ENCODE measurements around the gene PRKD2.
A peak's percentile ranks its signal among the peaks of the same experiment; 100 is the strongest.

The PRKD2 gene

DNA sequence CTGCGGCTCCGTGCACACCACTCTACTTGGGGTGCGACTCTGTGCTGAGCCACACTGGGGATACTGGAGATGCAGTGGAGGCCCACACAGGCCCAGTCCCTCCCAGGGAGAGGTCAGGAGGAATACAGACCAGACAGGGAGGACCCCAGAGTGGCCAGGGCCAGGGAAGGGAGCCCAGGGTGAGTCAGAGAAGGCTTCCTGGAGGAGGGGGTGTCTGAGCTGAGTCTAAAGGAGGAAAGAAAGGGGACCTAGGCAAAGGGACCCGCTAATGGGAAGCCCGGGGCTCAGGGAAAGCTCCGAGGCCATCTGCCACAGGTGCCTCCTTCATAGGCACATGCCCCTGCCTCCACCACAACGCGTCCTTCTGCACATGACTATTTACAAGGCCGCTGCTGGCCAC is 13.3 kb upstream of the PRKD2 start:
- Histone ChIP-seq H3K27me3 (replicated peaks; ENCODE audit: control insufficient read depth, insufficient read depth, low read length) (no peaks in the 10 kb centered on the region), H3K9ac (ENCODE audit: low read length) (no peak overlapping the region), H3K36me3 (ENCODE audit: control insufficient read depth, insufficient read depth, low read length, severe bottlenecking) (peaks cover 80% of the 10 kb centered on the region), H3K4me1 (ENCODE audit: control insufficient read depth, insufficient read depth, low read length) (peaks cover 8% of the 10 kb centered on the region), H3K4me3 (ENCODE audit: low read length) (no peak overlapping the region), H3K9me3 (ENCODE audit: control insufficient read depth, low read length) (no peaks in the 10 kb centered on the region)
- DNase-seq (ENCODE audit: low read depth), result no peak

DNA sequence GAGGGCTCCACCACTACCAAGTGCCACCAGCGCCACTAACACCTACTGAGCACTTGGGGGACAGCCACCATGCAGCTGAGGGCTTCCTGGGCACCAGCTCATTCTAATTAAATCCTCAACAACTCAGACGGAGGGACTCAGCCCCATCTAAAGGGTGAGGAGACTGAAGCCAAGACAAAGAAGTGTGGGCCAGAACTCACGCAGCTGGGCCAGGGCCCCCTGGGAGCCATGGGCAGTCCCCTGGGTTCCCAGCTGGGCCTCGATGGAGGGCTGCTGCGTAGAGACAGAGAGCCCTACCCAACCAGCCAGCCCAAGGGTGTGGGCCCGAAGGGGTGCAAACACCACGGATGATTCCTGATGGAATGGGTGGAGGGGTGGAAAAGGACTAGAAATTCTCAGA is 12.8 kb upstream of the PRKD2 start:
- Histone ChIP-seq H3K4me3 (ENCODE audit: low read length) (no peak overlapping the region), H3K4me1 (ENCODE audit: control insufficient read depth, insufficient read depth, low read length) (peaks cover 8% of the 10 kb centered on the region), H3K9me3 (ENCODE audit: control insufficient read depth, low read length) (no peaks in the 10 kb centered on the region), H3K36me3 (ENCODE audit: control insufficient read depth, insufficient read depth, low read length, severe bottlenecking) (peaks cover 84% of the 10 kb centered on the region), H3K27me3 (replicated peaks; ENCODE audit: control insufficient read depth, insufficient read depth, low read length) (no peaks in the 10 kb centered on the region), H3K9ac (ENCODE audit: low read length) (no peak overlapping the region)
- DNase-seq (ENCODE audit: low read depth), result no peak

DNA sequence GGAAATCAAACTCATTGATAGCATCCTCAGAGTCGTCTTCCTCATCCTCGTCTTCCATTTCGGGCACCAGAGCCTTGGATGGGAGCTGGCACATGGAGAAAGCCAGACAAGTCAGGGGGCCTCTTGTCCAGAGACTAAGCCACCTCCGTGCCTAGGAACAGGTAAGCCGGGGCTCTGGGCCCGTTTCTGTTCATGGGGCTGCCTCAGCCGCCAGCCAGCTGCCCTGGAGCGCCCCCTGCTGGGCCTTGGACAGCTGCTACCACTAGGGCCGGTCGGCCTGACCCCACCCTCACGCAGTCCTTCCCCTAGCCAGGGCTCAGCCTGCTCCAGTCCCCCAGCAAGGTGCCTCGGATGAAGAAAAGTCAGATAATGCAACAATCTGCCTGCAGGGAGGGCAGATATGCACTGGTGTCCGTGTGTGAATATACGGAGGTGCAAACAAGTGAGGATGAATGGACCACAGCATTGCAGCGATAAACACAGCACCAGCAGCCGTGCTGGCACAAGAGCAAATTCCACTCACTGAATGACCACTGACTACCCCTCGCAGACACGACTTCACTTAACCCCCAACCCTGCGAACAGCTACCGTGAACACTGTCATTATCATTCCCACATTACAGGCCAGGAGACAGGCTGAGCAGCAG is 11.9 kb upstream of the PRKD2 start:
- no peaks in the 10 kb centered on the region for H3K27me3 ChIP-seq (replicated peaks; ENCODE audit: control insufficient read depth, insufficient read depth, low read length)
- H3K4me1 ChIP-seq (ENCODE audit: control insufficient read depth, insufficient read depth, low read length), result peaks cover 8% of the 10 kb centered on the region
- peak; percentile 80 for DNase-seq (ENCODE audit: low read depth)
- H3K4me3 ChIP-seq (ENCODE audit: low read length), result no peak overlapping the region
- H3K9ac ChIP-seq (ENCODE audit: low read length), result no peak overlapping the region
- H3K36me3 ChIP-seq (ENCODE audit: control insufficient read depth, insufficient read depth, low read length, severe bottlenecking), result peaks cover 86% of the 10 kb centered on the region
- H3K9me3 ChIP-seq (ENCODE audit: control insufficient read depth, low read length), result no peaks in the 10 kb centered on the region

DNA sequence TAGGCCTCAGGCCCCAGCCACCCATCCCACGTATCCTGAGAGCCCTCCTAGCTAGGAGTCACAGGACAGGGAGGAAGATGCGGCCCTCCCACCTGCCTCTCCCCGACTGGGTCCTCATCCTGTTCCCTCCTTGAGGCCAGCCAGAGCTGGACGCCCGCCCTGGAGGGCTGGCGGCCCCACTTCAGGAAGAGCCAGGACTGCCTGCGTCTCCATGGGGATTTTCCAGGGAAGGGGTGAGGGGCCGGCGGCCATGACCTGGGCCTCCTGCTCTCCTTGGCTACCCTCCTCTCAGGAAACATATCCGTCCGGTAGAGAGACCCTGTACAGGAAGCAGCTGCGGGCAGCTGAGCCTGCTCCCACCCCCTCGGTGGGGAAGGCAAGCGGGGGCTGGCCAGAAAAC is 11.3 kb upstream of the PRKD2 start:
- Histone ChIP-seq H3K4me3 (ENCODE audit: low read length) (no peak overlapping the region), H3K9me3 (ENCODE audit: control insufficient read depth, low read length) (no peaks in the 10 kb centered on the region), H3K36me3 (ENCODE audit: control insufficient read depth, insufficient read depth, low read length, severe bottlenecking) (peaks cover 86% of the 10 kb centered on the region), H3K27me3 (replicated peaks; ENCODE audit: control insufficient read depth, insufficient read depth, low read length) (no peaks in the 10 kb centered on the region), H3K4me1 (ENCODE audit: control insufficient read depth, insufficient read depth, low read length) (peaks cover 8% of the 10 kb centered on the region), H3K9ac (ENCODE audit: low read length) (no peak overlapping the region)
- no peak for DNase-seq (ENCODE audit: low read depth)

DNA sequence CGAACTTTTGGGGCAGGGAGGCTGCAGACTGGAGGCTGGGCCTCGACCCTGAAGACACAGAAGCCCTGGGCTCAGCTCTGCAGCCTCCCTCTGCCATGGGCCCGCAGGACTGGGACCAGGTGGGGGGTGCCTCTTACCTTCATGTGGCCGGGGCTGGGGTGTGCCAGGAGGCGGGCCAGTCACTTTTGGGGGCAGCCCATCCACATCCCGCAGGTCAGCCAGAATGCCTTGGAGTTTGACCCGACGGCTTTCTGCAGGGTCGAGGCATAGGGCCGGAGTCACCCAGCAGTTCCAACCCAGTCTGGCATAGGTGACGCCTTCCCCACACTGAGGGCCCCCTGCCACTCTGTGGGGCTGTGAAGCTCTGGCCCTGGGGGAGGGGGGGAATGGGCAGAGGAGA is 10.8 kb upstream of the PRKD2 start:
- H3K9ac ChIP-seq (ENCODE audit: low read length), result no peak overlapping the region
- no peak for DNase-seq (ENCODE audit: low read depth)
- H3K4me3 ChIP-seq (ENCODE audit: low read length), result no peak overlapping the region
- H3K36me3 ChIP-seq (ENCODE audit: control insufficient read depth, insufficient read depth, low read length, severe bottlenecking), result peaks cover 85% of the 10 kb centered on the region
- no peaks in the 10 kb centered on the region for H3K9me3 ChIP-seq (ENCODE audit: control insufficient read depth, low read length)
- peaks cover 8% of the 10 kb centered on the region for H3K4me1 ChIP-seq (ENCODE audit: control insufficient read depth, insufficient read depth, low read length)
- no peaks in the 10 kb centered on the region for H3K27me3 ChIP-seq (replicated peaks; ENCODE audit: control insufficient read depth, insufficient read depth, low read length)

DNA sequence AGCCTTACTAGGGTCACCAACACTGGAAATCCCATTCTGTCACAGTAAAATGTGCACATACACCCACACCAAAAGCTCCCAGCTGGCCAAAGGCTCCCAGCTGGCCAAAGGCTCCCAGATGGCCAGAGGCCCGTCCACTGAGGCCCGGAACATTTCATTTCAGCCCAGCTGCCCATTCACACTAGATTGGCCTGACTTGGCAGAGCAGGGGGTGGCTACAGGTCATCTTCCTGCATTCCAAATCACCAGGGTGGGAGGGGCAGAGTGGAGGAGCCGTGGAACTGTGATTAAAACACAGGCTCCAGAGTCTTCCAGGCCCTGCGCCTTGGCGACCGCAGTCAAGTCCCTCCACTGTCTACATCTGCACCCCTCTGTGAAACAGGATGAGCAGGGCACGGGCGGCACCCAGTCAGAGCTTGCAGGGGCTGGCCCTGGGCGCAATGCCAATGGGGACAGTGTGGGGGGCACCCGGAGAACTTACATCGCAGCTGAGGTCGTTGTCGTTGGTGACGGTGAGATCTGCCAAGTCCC is 10.1 kb upstream of the PRKD2 start:
- Histone ChIP-seq H3K9me3 (ENCODE audit: control insufficient read depth, low read length) (no peaks in the 10 kb centered on the region), H3K9ac (ENCODE audit: low read length) (no peak overlapping the region), H3K27me3 (replicated peaks; ENCODE audit: control insufficient read depth, insufficient read depth, low read length) (no peaks in the 10 kb centered on the region), H3K4me1 (ENCODE audit: control insufficient read depth, insufficient read depth, low read length) (peaks cover 8% of the 10 kb centered on the region), H3K4me3 (ENCODE audit: low read length) (no peak overlapping the region), H3K36me3 (ENCODE audit: control insufficient read depth, insufficient read depth, low read length, severe bottlenecking) (peaks cover 85% of the 10 kb centered on the region)
- no peak for DNase-seq (ENCODE audit: low read depth)

DNA sequence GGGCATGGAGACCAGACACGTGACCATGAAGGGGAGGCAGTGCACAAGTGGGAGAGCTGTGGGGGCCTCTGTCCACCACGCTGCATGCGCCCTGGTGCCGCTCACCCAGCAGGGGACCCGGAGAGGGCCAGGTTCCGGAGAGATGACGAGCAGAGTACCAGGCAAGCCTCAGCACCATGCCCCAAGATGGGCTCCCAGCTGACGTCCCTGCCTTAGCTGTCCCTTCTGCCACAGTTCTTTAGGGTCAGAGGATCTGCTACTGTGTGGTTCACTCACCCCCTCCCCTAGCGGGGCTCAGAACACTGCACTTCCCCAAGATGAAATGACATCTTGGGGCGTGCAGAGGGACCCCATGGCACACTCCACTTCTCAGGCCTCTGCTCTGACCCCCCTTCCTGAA is 9.6 kb upstream of the PRKD2 start:
- H3K36me3 ChIP-seq (ENCODE audit: control insufficient read depth, insufficient read depth, low read length, severe bottlenecking), result peaks cover 87% of the 10 kb centered on the region
- H3K4me1 ChIP-seq (ENCODE audit: control insufficient read depth, insufficient read depth, low read length), result peaks cover 8% of the 10 kb centered on the region
- no peak for DNase-seq (ENCODE audit: low read depth)
- H3K4me3 ChIP-seq (ENCODE audit: low read length), result no peak overlapping the region
- H3K27me3 ChIP-seq (replicated peaks; ENCODE audit: control insufficient read depth, insufficient read depth, low read length), result no peaks in the 10 kb centered on the region
- H3K9me3 ChIP-seq (ENCODE audit: control insufficient read depth, low read length), result no peaks in the 10 kb centered on the region
- no peak overlapping the region for H3K9ac ChIP-seq (ENCODE audit: low read length)

DNA sequence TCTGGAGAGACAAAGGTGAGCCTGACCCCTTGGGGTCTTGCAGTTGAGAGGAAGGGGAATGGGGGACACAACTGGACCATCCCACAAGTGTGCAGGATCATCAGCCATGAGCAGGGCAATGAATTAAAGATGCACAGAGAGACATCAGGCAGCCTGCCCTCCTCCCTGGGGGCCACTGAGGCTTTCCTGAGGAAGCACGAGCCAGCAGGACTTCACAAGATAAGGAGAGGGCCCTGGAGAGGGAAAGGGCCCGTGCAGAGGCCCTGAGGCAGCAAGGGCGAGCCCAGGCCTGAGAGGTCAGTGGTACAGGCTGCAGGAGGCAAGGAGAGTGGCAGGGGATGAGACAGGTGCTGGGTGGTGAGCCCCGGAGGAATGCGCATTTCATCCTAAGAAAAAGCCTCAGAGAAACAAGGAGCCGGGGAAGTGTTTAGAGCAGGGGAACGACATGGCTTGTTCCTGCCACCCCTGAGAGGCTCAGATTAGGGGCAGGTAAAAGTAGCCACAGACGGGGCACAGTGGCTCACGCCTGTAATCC is 9.0 kb upstream of the PRKD2 start:
- Histone ChIP-seq H3K36me3 (ENCODE audit: control insufficient read depth, insufficient read depth, low read length, severe bottlenecking) (peaks cover 91% of the 10 kb centered on the region), H3K4me3 (ENCODE audit: low read length) (no peak overlapping the region), H3K4me1 (ENCODE audit: control insufficient read depth, insufficient read depth, low read length) (peaks cover 2% of the 10 kb centered on the region), H3K9me3 (ENCODE audit: control insufficient read depth, low read length) (no peaks in the 10 kb centered on the region), H3K9ac (ENCODE audit: low read length) (no peak overlapping the region), H3K27me3 (replicated peaks; ENCODE audit: control insufficient read depth, insufficient read depth, low read length) (no peaks in the 10 kb centered on the region)
- DNase-seq (ENCODE audit: low read depth), result no peak

DNA sequence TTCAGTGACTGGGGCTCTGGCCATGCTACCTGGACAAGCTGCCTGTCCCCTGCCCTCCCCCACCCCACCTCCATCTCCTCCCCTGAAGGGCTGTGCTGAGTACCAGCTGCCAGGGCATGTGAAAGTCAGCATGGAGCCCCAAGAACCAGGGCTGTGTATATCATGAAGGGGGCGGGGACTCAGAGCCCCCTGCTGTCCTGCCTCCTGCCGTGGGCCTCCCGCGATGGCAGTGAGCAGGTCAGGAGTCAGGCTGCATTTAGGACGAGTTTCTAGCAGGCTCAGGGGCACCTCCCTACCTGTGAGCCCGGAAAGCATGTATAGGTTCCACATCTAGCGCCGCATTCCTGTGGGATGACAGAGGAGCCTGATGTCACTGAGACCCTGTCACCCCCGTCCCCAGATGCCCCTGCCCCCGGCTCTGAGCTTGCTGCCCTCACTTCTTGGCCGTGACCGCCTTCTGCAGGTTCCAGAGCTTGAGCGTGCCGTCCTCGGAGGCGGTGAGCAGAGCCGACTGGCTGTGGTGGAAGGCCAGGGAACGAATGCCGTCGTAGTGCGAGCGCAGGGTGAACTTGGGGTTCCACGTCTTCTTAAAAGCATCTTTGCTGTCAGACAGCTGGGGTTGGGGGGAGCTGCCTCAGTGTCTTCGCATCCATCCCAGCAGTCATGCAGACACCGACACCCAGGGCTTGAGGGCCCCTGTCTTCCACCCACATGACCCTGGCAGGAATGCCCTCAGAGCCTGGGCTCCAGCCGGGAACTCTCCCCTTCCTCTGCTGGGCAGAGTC is 8.3 kb upstream of the PRKD2 start:
- Histone ChIP-seq H3K9me3 (ENCODE audit: control insufficient read depth, low read length) (no peaks in the 10 kb centered on the region), H3K4me1 (ENCODE audit: control insufficient read depth, insufficient read depth, low read length) (no peaks in the 10 kb centered on the region), H3K27me3 (replicated peaks; ENCODE audit: control insufficient read depth, insufficient read depth, low read length) (no peaks in the 10 kb centered on the region), H3K4me3 (ENCODE audit: low read length) (no peak overlapping the region), H3K36me3 (ENCODE audit: control insufficient read depth, insufficient read depth, low read length, severe bottlenecking) (peaks cover 93% of the 10 kb centered on the region), H3K9ac (ENCODE audit: low read length) (no peak overlapping the region)
- DNase-seq (ENCODE audit: low read depth), result no peak

DNA sequence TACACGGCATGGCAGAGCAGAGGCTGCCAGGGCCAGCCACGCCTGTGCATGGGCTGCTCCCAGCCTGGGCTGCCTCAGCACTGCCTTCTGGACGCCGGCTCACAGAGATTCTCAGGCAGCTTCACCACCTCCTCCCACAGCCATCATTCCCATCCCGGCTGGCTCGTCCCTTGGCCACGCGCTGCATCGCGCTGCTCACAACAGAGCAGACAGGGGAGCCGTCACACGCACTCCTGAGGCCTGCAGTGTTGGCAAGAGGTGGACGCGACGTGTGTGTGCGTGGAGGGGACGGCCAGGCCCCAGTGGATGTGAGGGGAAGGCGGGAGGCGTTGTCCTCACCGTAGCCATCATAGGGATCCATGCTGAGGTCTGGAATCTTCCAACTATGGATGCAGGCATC is 7.6 kb upstream of the PRKD2 start:
- Histone ChIP-seq H3K36me3 (ENCODE audit: control insufficient read depth, insufficient read depth, low read length, severe bottlenecking) (peaks cover 89% of the 10 kb centered on the region), H3K9ac (ENCODE audit: low read length) (no peak overlapping the region), H3K9me3 (ENCODE audit: control insufficient read depth, low read length) (no peaks in the 10 kb centered on the region), H3K4me3 (ENCODE audit: low read length) (no peak overlapping the region), H3K4me1 (ENCODE audit: control insufficient read depth, insufficient read depth, low read length) (peaks cover 4% of the 10 kb centered on the region), H3K27me3 (replicated peaks; ENCODE audit: control insufficient read depth, insufficient read depth, low read length) (no peaks in the 10 kb centered on the region)
- DNase-seq (ENCODE audit: low read depth), result no peak

DNA sequence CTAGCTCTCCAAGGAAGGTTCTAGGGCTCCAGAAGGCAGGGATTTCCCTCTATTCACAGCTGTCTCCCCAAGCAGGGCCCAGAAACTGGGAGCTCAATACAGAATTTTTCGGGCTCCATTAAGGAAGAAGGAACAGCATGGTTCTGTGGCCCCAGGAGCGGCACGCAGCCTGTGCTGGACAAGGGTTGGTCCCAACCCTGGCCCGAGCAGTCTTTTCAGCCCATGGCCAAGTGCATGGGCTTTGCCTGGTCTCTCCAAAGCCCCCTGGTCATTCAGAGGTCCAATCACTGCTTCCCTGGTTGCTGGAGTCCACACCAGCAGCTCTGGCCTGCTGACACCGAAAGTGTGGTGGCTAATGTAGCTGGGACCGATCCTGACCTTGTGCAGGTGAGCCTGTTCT is 6.6 kb upstream of the PRKD2 start:
- H3K9me3 ChIP-seq (ENCODE audit: control insufficient read depth, low read length), result no peaks in the 10 kb centered on the region
- H3K4me3 ChIP-seq (ENCODE audit: low read length), result no peak overlapping the region
- H3K36me3 ChIP-seq (ENCODE audit: control insufficient read depth, insufficient read depth, low read length, severe bottlenecking), result peaks cover 83% of the 10 kb centered on the region
- H3K27me3 ChIP-seq (replicated peaks; ENCODE audit: control insufficient read depth, insufficient read depth, low read length), result no peaks in the 10 kb centered on the region
- H3K9ac ChIP-seq (ENCODE audit: low read length), result no peak overlapping the region
- no peak for DNase-seq (ENCODE audit: low read depth)
- H3K4me1 ChIP-seq (ENCODE audit: control insufficient read depth, insufficient read depth, low read length), result peaks cover 4% of the 10 kb centered on the region
